Activated CD4-positive, alpha-beta T cell treated with anti-CD3 and anti-CD28 coated beads for 36 hours (primary cell): ENCODE measurements around the gene AGO1. TPM values are rescaled to one million over a fixed set of nuclear protein-coding genes. Genes with fewer than 3 reads are reported as not detected.
"Not testable (repeated sequence)": the region's sequence is repeated elsewhere in the genome, so short reads cannot be mapped to it uniquely, and the experiment has no call there.

Experiments used
- ATAC-seq: fragments of 200-7000 bp; cut with Tn5 transposase; one replicate; pipeline ENCODE4 v1.10.0; 2021; ENCODE audit warnings: mild to moderate bottlenecking, moderate library complexity
- CTCF ChIA-PET: fragments of 350-600 bp; sonication (Branson Sonifier 250); formaldehyde crosslinking; loops from one replicate; lab custom pipeline; 2021; ENCODE audit warnings: antibody characterized with exemption; lab: Charles Lee
- POLR2A ChIA-PET: fragments of 350-600 bp; sonication (Branson Sonifier 250); formaldehyde crosslinking; loops from one replicate; lab custom pipeline; 2021; ENCODE audit warnings: antibody characterized with exemption, inconsistent platforms; lab: Charles Lee
- DNase-seq: peaks from one replicate; pipeline ENCODE4 v3.0.0-alpha.2; 2020
- H3K27ac Mint-ChIP-seq: one replicate; pipeline ENCODE4 v1.8.0; 2021; ENCODE audit warnings: mixed read lengths
- H3K27me3 Mint-ChIP-seq: one replicate; pipeline ENCODE4 v1.8.0; 2021; ENCODE audit warnings: mixed read lengths
- H3K36me3 Mint-ChIP-seq: one replicate; pipeline ENCODE4 v1.8.0; 2021; ENCODE audit warnings: low read depth, mixed read lengths
- H3K4me1 Mint-ChIP-seq: one replicate; pipeline ENCODE4 v1.8.0; 2021; ENCODE audit warnings: mixed read lengths
- H3K4me3 Mint-ChIP-seq: one replicate; pipeline ENCODE4 v1.8.0; 2021; ENCODE audit warnings: mild to moderate bottlenecking, moderate library complexity, mixed read lengths
- H3K9me3 Mint-ChIP-seq: one replicate; pipeline ENCODE4 v1.8.0; 2021; ENCODE audit warnings: low read depth, mixed read lengths
- intact Hi-C, 2 experiments: fragments of 100-400 bp; cut with DNase I in 1 of 2; cut with micrococcal nuclease in 1 of 2; formaldehyde crosslinking; loops; one replicate each; pipeline versions ENCODE4 v1.14.2 to v1.15.1; 2022 to 2024; cut with DNase I, micrococcal nuclease
- total RNA-seq, 2 experiments: library from RNA; stranded (reverse); gene quantifications; one replicate each; pipeline ENCODE4 v1.2.3, GENCODE V29; 2021

AGO1 gene
- total RNA-seq, 2 experiments from 2014 or later, result 31.5 to 34.6 TPM

DNA sequence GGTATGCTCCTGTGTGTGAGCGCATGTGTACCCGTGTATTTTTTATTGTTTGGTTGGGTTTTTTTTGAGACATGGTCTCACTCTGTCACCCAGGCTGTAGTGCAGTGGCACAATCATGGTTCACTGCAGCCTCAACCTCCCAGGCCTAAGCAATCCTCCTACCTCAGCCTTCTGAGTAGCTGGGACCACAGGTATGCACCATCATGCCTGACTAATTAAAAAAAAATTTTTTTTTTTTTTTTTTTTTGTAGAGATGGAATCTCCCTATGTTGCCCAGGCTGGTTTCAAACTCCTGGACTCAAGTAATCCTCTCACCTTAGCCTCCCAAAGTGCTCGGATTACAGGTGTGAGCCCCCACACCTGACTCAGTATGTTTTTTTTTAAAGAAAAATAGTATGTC, 89.6 kb downstream of the AGO1 start:
- ATAC-seq, H3K4me3 Mint-ChIP-seq, POLR2A ChIA-PET, DNase-seq, H3K9me3 Mint-ChIP-seq, H3K27ac Mint-ChIP-seq, H3K27me3 Mint-ChIP-seq, CTCF ChIA-PET, intact Hi-C loops: not testable (repeated sequence)
- Mint-ChIP-seq H3K4me1 (peaks cover 11% of the 10 kb centered on the region), H3K36me3 (peaks cover 33% of the 10 kb centered on the region)

DNA sequence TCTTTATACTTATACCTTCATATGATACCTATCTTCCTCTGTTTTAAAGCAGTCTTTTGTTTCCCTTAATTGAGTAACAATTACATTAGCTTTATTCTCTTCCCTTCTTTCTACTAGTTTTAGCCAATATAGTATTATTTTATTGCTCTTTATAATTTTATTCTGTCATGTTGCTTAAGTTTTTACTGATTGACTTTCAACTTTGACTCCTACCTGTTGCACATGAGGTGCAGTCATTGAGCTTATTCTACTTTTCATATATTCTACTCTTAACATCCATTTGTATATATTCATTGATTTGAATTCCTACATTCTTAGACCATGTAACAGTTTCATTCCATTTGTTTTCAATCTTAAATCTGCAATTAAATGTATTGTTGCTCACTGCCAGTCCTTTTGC, 97.1 kb downstream of the AGO1 start:
- Mint-ChIP-seq H3K4me3 (no peak overlapping the region), H3K27me3 (no peaks in the 10 kb centered on the region), H3K36me3 (peaks cover 36% of the 10 kb centered on the region), H3K27ac (no peak overlapping the region), H3K4me1 (peaks cover 3% of the 10 kb centered on the region), H3K9me3 (no peaks in the 10 kb centered on the region)
- DNase-seq, result no peak
- intact Hi-C loops, result no loop called here
- no peak for ATAC-seq
- POLR2A ChIA-PET, result no interaction called here
- CTCF ChIA-PET, result no interaction called here

Other genes with a start within 250 kb of the AGO1 start
- 100 to 1,000 TPM in 1 of 2 experiments, 10 to 100 TPM in 1; 97.1 to 125 TPM for gene PSMB2, start 241.7 kb upstream of the AGO1 start, total RNA-seq
- 10 to 100 TPM in 1 of 2 experiments, 1 to 10 TPM in 1; 7.4 to 10.9 TPM for gene C1orf216, start 164.3 kb upstream of the AGO1 start, total RNA-seq
- 10 to 100 TPM; 45.7 to 57.8 TPM for gene CLSPN, start 113.2 kb upstream of the AGO1 start, total RNA-seq
- 10 to 100 TPM in 1 of 2 experiments, 1 to 10 TPM in 1; 4.1 to 10.1 TPM for gene AGO4, start 75.2 kb upstream of the AGO1 start, total RNA-seq
- 10 to 100 TPM; 23.3 to 33.8 TPM for gene AGO3, start 47.9 kb downstream of the AGO1 start, total RNA-seq
- under 1 TPM in 1 of 2 experiments, not detected in 1; 0.16 TPM for gene TEKT2, start 200.9 kb downstream of the AGO1 start, total RNA-seq
- gene ADPRS, start 205.7 kb downstream of the AGO1 start, total RNA-seq, result 10 to 100 TPM; 34.0 to 43.9 TPM
- gene COL8A2, start 242.0 kb downstream of the AGO1 start, total RNA-seq, result under 1 TPM; 0.05 TPM